Hematopoietic multipotent progenitor cell treated with erythropoietin and hydrocortisone succinate and interleukin-3 and kit ligand, for 17 days (in vitro differentiated cells): ENCODE results near the gene TCEAL4.

Source experiments
- DNase-seq: peaks from one replicate; pipeline ENCODE4 v3.0.0-alpha.2; 2015; ENCODE audit warnings: low spot score

The TCEAL4 gene

DNA sequence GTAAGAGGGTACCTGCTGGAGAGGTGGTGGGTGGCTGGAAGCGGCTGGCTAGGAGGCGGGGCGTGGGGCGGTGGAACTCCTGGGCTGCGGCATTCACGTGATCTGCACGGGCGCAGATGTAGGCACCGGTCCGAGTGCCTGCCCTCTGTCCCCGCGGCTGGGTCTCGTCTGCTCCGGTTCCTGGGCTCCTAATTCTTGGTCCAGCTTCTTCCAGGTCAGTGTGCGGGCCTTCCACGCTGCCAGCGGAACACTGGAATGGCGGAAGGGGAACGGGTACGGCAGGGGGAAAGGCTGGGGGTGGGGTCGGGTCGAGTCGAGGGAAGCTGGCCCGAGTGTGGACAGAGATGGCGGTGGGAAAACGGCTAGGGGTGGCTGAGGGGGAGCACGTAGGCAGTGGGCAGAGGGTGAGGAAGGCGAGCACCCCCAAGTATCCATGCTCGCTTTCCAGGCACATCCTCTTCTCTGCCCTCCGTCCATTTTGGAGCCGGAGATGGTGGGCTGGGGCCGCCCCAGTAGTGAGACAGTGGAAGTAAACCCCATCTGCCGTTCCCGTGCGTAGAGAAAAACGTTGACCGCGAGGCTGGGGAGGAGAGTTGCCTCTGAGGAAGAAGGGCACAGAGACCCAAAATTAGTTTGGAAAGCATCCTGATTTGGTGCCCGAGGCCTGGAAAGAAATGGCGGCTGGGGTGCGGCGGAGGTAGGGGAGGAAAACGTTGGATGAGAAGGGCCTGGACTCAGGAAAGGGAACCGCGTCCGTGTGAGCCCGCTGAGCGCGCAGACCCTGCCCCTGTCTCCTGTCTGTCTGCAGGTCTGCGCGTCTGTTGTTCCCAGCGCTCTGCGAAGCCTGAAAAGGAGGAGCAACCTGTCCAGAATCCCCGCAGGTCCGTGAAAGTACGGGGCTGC is at the start of gene TCEAL4:
Gene TCEAL4, plus strand, starts transcription at position 105 of the 903 bp plus-strand sequence. CDS start 1,161 bp downstream, outside the sequence.
- no peak for DNase-seq

DNA sequence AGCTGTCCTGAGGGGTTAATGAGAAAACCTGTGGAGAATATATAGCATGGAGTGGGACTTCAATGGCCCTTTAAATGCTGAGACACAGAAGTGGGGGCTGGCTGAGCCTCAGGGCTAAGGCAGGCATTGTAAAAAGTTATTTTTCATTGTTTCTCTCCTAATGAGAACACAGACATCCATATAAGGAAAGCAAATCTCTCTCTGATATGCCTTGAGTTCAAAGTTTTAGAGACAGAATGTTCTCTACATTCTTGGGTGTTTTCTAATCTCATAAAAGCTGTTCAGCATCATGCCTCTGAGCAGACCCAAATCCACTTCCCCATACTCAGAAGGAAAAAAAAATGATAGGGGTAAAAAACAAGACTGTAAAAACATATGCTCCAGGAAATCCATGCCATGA is 49.2 kb upstream of the TCEAL4 start:
- DNase-seq, result no peak

- no peak for DNase-seq
These were observed 48.6 kb upstream of the TCEAL4 start for GRCh38 chrX:103536732-103537131.

DNA sequence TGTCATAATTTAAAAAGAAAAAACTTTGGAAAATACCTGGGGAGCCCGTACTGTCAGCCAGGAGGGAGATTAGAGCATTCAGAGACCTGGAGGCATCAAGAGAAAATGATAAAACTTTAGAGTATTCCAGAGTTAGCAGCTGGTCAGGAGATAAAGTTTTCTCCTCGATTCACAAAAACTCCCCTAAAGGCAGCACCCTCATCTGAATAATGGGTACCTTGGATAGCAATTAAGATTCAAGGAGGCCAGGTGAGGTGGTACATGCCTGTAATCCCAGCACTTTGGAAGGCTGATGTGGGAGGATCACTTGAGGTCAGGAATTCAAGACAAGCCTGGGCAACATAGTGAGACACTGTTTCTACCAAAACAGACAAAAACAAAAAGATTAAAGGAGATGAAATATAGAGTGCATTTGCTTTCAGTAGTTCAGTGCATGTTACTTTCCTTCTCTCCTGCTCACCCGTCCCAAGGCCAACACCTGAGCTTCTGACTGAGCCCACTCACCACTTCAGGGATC is 47.4 kb upstream of the TCEAL4 start:
- no peak for DNase-seq

DNA sequence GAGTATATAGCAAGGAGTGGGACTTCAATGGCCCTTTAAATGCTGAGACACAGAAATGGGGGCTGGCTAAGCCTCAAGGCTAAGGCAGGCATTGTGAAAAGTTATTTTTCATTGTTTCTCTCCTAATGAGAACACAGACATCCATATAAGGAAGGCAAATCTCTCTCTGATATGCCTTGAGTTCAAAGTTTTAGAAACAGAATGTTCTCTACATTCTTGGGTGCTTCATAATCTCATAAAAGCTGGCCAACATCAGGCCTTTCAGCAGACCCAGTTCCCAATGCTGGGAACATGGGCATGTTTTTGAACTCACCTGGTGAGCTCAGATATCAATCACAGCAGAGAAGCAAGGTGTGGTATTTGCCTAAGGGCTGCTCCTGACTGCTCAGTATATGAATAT is 46.6 kb upstream of the TCEAL4 start:
- DNase-seq, result no peak

DNA sequence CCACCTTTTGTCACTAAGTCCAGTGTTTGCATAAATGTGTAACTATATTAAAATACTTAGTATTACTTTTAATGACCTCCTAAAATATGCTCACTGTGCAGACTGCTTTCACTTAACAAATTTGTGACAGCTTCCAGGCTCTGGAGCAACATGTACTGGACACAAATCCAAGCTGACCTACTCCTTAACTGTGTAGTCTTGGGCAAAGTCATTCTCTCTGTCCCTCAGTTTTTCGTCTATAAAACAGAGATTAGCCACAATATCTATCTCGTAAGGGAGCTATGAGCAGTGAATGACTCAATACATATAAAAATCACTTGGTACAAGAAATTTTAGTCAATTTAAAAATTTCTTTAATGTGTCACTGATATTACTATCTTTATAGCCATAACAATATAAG is 45.6 kb upstream of the TCEAL4 start:
- no peak for DNase-seq

DNA sequence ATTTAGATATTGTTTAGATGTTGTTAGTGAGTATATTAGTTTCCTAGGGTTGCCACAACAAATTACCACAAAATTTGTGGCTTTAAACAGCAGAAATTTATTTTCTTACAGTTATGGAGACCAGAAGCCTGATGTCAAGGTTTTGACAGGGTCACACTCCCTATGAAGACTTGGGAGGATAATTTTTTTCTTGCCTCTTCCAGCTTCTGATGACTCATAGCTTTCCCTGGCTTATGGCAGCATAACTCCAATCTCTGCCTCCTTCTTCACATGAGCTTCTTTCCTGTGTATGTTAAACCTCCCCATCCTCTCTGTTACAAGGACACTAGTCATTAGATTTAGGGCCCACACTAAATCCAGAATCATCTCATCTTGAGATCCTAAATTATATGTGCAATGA is 45.2 kb upstream of the TCEAL4 start:
- DNase-seq, result no peak

- no peak for DNase-seq
These were observed 35.4 kb upstream of the TCEAL4 start for GRCh38 chrX:103549916-103550315.

GRCh38 chrX:103550415-103551051 is 34.8 kb upstream of the TCEAL4 start:
- no peak for DNase-seq

- no peak for DNase-seq
These were observed 33.1 kb upstream of the TCEAL4 start for GRCh38 chrX:103552236-103552635.

GRCh38 chrX:103554687-103555424 is 30.5 kb upstream of the TCEAL4 start:
- DNase-seq, result peak; percentile 34

GRCh38 chrX:103556963-103557612 is 28.2 kb upstream of the TCEAL4 start:
- DNase-seq, result no peak

DNA sequence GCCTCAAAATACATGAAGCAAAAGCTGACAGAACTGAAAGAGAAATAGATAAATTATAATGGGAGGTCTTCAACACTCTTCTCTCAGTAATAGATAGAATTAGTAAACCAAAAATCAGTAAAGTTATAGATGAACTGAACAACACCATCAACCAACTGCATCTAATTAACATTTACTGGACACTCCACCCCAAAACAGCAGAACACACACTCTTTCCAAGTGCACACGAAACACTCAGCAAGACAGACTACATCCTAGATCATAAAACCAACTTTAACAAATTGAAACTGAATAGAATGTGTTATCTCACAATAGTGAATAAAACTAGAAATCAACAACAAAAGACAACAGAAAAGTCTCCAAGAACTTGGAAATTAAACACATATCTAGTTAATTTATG is 25.1 kb upstream of the TCEAL4 start:
- DNase-seq, result no peak

GRCh38 chrX:103562801-103563200 is 22.5 kb upstream of the TCEAL4 start:
- no peak for DNase-seq

DNA sequence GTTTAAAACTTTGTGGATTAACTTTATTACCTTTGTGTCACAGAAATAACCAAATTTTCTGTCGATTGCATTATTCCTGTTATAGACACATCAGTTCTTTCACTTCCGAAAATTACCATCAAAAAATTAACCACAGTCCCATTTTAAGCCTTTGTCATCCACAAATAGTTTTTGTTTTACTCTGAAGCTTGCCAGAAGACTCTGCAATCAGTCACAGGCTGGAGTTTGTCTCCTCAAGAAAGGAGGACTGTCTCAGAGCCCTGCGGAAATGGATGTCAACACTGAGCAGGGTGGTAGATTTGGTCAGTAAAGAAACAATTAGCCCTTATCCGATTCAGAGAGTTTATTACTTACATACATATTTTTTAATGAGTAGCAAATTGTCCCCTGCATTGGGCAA is 20.1 kb upstream of the TCEAL4 start:
- DNase-seq, result no peak

DNA sequence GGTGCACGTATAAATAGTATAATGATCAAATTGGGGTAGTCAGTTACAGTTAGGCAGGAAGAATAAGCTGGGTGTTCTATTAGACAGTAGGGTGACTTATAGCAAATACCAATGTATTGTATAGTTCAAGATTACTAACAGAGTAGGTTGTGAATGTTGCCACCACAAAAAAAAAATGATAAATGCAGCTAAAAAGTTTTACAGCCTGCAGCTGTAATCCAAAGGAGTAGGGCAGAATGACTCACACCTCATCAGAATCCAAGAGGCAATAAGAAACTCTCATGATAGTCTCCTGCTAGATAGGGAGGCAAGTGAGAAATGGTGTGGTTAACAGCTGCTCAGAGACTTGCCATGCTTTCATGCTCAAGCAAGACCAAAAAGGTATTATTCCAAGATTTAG is 19.6 kb upstream of the TCEAL4 start:
- DNase-seq, result no peak

DNA sequence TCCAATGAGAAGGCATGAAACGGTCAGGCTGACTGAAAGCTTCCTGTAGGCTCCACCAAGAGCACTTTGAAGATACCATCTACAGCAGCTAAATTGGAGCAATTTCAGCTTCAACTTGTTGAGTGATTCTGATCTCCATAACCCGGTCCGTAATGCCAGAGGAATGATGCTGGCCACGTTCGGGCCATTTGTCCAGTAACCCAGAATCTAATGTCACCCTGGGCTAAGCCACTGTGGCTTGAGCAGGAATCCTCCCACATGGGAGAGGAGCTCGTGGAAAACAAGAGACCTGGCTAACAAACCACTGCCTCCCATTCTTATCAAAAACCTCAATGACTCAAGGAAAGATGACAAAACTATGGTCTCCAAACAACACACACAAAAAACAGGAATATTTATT is 14.2 kb upstream of the TCEAL4 start:
- DNase-seq, result no peak

DNA sequence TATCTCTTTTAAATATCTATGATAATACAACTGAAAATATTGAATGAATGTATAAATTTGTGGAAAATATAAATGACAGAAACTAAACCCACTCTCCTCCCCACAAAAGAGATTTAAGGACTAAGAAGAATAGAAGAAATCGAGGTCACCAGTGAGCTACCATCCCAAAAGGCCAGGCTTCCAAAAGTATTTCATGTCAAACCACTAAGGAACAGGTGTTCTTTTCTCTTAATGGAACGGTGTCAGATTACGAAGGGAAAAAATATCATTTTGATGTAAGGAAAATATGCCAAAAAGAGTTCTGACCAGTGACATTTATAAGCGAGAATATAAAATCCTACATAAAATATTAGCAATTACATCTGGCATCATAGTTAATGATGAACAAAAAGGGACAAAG is 13.6 kb upstream of the TCEAL4 start:
- no peak for DNase-seq

- DNase-seq, result no peak
These were observed 12.1 kb upstream of the TCEAL4 start for GRCh38 chrX:103573202-103573601.

DNA sequence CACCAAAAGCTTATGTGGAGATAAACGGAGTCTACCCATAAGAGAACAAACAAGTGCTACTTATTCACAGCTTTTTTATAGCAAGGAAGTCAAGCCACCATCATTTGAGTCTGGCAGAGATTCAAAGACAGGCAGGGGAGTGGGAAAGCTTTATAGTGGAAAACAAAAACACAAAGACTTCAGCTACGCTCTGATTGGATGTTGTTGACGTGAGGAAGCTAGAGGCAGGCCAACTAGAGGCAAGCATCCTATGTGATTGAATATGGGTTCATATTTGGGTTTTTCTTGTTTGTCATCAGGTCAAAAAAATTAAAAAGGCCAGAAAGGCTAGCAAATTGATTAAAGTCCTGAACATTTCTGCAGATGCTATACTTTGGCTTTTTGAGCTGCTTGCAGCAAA is 719 bp upstream of the TCEAL4 start:
- DNase-seq, result no peak

- no peak for DNase-seq
These were observed 965 bp downstream of the TCEAL4 start for GRCh38 chrX:103586314-103586646.

- no peak for DNase-seq
These were observed 1.3 kb downstream of the TCEAL4 start for GRCh38 chrX:103586659-103587058.
